Endothelial cell of umbilical vein (primary cell): ENCODE results near the gene FECH. TPM values are rescaled to one million over a fixed set of nuclear protein-coding genes. Genes with fewer than 3 reads are reported as not detected.
"Not testable (repeated sequence)": the region's sequence is repeated elsewhere in the genome, so short reads cannot be mapped to it uniquely, and the experiment has no call there.

Source experiments
- BruUV-seq: library from RNA; stranded (reverse); fragments of 400-500 nt; replicated peaks from 2 replicates; lab custom pipeline; 2021; lab: Mats Ljungman, UMichigan
- CTCF ChIA-PET: fragments of 300-600, 350-600 bp; sonication (Branson Sonifier 250); formaldehyde crosslinking; loops from one replicate; lab custom pipeline; 2021; ENCODE audit warnings: antibody characterized with exemption, inconsistent platforms; lab: Charles Lee
- POLR2A ChIA-PET: fragments of 300-600, 350-600 bp; sonication (Branson Sonifier 250); formaldehyde crosslinking; loops from one replicate; lab custom pipeline; 2021; ENCODE audit warnings: antibody characterized with exemption, inconsistent platforms; lab: Charles Lee
- DNase-seq: peaks from one replicate; pipeline ENCODE4 v3.0.0-alpha.2; 2011; ENCODE audit warnings: low read depth, low spot score
- FAIRE-seq: peaks from 2 replicates; lab custom pipeline; 2011; peaks lifted over from hg19 to GRCh38; lab: Jason Lieb, UNC
- H2AFZ ChIP-seq: 2 replicates; pipeline ENCODE4 v1.6.0; 2012; ENCODE audit warnings: low read depth, low read length, control low read depth, inconsistent platforms
- H3K27ac ChIP-seq: 2 replicates; pipeline ENCODE4 v1.5.1; 2011; ENCODE audit warnings: low read depth, mild to moderate bottlenecking, control low read depth, low read length, moderate library complexity; ENCODE audit not compliant: insufficient read depth
- H3K27me3 ChIP-seq, 2 experiments: 2 replicates each; pipeline versions ENCODE4 v1.6.0 to v1.6.1; 2011; ENCODE audit warnings: low read length in 2 of 2, mixed read lengths in 1 of 2; ENCODE audit not compliant: control insufficient read depth in 2 of 2, insufficient read depth in 2 of 2
- H3K36me3 ChIP-seq, 2 experiments: 2 replicates in 1 of 2; 3 replicates in 1 of 2; pipeline ENCODE4 v1.5.1; 2011; ENCODE audit warnings: low read length in 2 of 2, mild to moderate bottlenecking in 1 of 2, moderate library complexity in 1 of 2; ENCODE audit not compliant: control insufficient read depth in 2 of 2, insufficient read depth in 2 of 2; ENCODE audit errors: extremely low read depth in 1 of 2
- H3K4me1 ChIP-seq: 3 replicates; pipeline ENCODE4 v1.5.1; 2011; ENCODE audit warnings: mild to moderate bottlenecking, low read length; ENCODE audit not compliant: control insufficient read depth, insufficient read depth; ENCODE audit errors: extremely low read depth
- H3K4me2 ChIP-seq: 2 replicates; pipeline ENCODE4 v1.6.1; 2011; ENCODE audit warnings: low read length, control low read depth, mixed read lengths; ENCODE audit not compliant: insufficient read depth
- H3K4me3 ChIP-seq, 3 experiments: fragments of 200-600 bp in 1 of 3; sonication (generic), shearing (Covaris generic) in 1 of 3; replicated peaks in 1 of 3; 2 replicates each; pipeline ENCODE4 v1.5.1; 2011 to 2016; ENCODE audit warnings: control low read depth in 3 of 3, low read length in 3 of 3, mild to moderate bottlenecking in 2 of 3, inconsistent platforms in 1 of 3, low read depth in 1 of 3, moderate library complexity in 1 of 3; ENCODE audit not compliant: insufficient read depth in 1 of 3
- H3K79me2 ChIP-seq: 2 replicates; pipeline ENCODE4 v1.6.0; 2012; ENCODE audit warnings: low read length, inconsistent platforms; ENCODE audit not compliant: control insufficient read depth, insufficient read depth
- H3K9ac ChIP-seq: replicated peaks from 2 replicates; pipeline ENCODE3; 2011; ENCODE audit warnings: low read length, control low read depth; ENCODE audit not compliant: insufficient read depth; ENCODE audit errors: extremely low read depth
- H3K9me1 ChIP-seq: replicated peaks from 3 replicates; pipeline ENCODE4 v1.6.0; 2011; ENCODE audit warnings: mild to moderate bottlenecking, low read length; ENCODE audit not compliant: control insufficient read depth, insufficient read depth; ENCODE audit errors: extremely low read depth
- H3K9me3 ChIP-seq: replicated peaks from 2 replicates; pipeline ENCODE4 v1.5.1; 2012; ENCODE audit warnings: low read length, inconsistent platforms; ENCODE audit not compliant: control insufficient read depth, insufficient read depth
- H4K20me1 ChIP-seq: replicated peaks from 2 replicates; pipeline ENCODE3; 2011; ENCODE audit warnings: mild to moderate bottlenecking, low read length; ENCODE audit not compliant: control insufficient read depth, insufficient read depth; ENCODE audit errors: extremely low read depth
- CTCF ChIP-seq, 2 donors: IDR thresholded peaks; 1 replicate in 1 of 2; 2 replicates in 1 of 2; pipeline ENCODE4 v1.5.1; 2011; ENCODE audit warnings: low read length in 2 of 2, mild to moderate bottlenecking in 2 of 2, moderate library complexity in 2 of 2, control low read depth in 1 of 2, inconsistent platforms in 1 of 2, low read depth in 1 of 2; ENCODE audit not compliant: insufficient read depth in 1 of 2; ENCODE audit errors: extremely low read depth in 1 of 2
- EZH2 ChIP-seq: IDR thresholded peaks from 2 replicates; pipeline ENCODE4 v1.6.1; 2012; ENCODE audit warnings: borderline replicate concordance, low read depth, mild to moderate bottlenecking, moderate library complexity, low read length, inconsistent platforms; ENCODE audit not compliant: severe bottlenecking
- FOS ChIP-seq: IDR thresholded peaks from 2 replicates; pipeline ENCODE4 v1.6.1; 2011; ENCODE audit warnings: mild to moderate bottlenecking, low read length, moderate library complexity, borderline replicate concordance; ENCODE audit not compliant: insufficient read depth
- GATA2 ChIP-seq: IDR thresholded peaks from 2 replicates; pipeline ENCODE4 v1.7.0; 2011; ENCODE audit warnings: low read depth, mild to moderate bottlenecking, moderate library complexity, mixed read lengths, low read length; ENCODE audit not compliant: insufficient read length, insufficient read depth
- JUN ChIP-seq: IDR thresholded peaks from 2 replicates; pipeline ENCODE4 v1.6.1; 2011; ENCODE audit warnings: borderline replicate concordance, low read depth; ENCODE audit not compliant: insufficient read length, insufficient read depth
- MAX ChIP-seq: IDR thresholded peaks from 2 replicates; pipeline ENCODE4 v1.6.1; 2011; ENCODE audit not compliant: insufficient read depth, insufficient read length
- MYC ChIP-seq: IDR thresholded peaks from one replicate; pipeline ENCODE4 v1.6.1; 2011; ENCODE audit warnings: mild to moderate bottlenecking, low read depth, low read length
- POLR2A ChIP-seq: IDR thresholded peaks from 2 replicates; pipeline ENCODE4 v1.6.1; 2012; ENCODE audit warnings: low read depth, mild to moderate bottlenecking, control low read depth, low read length
- POLR2AphosphoS5 ChIP-seq: IDR thresholded peaks from 2 replicates; pipeline ENCODE4 v1.6.1; 2012; ENCODE audit warnings: low read depth, mild to moderate bottlenecking, control low read depth, low read length, moderate library complexity; ENCODE audit not compliant: insufficient read depth
- dilution Hi-C: fragments of 300-500 bp; cut with MboI; formaldehyde crosslinking; loops from one replicate; pipeline ENCODE4 v1.15.0; 2019; ENCODE audit warnings: low sequenced_read_pairs; ENCODE audit not compliant: extremely low pct_ligation_motif_present
- intact Hi-C: fragments of 100-400 bp; cut with micrococcal nuclease; formaldehyde crosslinking; loops from one replicate; pipeline ENCODE4 v1.10.0; 2022
- polyA plus RNA-seq, 4 experiments: library from polyadenylated mRNA; depleted of rRNA in 3 of 4; stranded (reverse) in 3 of 4; unstranded in 1 of 4; fragments of >200 nt; gene quantifications; 2 replicates each; pipeline versions ENCODE4 v1.2.1 to v1.2.3, GENCODE V29; 2011 to 2012; ENCODE audit warnings: missing spikeins in 1 of 4
- total RNA-seq: library from RNA; stranded (reverse); gene quantifications from 2 replicates; pipeline ENCODE4 v1.2.3, GENCODE V29; 2021

Gene FECH
- total and polyA plus RNA-seq, 2 donors (not counting 3 experiments of a cell fraction or from before 2014, with no cell fraction given) = 25.3 to 27.9 TPM

DNA sequence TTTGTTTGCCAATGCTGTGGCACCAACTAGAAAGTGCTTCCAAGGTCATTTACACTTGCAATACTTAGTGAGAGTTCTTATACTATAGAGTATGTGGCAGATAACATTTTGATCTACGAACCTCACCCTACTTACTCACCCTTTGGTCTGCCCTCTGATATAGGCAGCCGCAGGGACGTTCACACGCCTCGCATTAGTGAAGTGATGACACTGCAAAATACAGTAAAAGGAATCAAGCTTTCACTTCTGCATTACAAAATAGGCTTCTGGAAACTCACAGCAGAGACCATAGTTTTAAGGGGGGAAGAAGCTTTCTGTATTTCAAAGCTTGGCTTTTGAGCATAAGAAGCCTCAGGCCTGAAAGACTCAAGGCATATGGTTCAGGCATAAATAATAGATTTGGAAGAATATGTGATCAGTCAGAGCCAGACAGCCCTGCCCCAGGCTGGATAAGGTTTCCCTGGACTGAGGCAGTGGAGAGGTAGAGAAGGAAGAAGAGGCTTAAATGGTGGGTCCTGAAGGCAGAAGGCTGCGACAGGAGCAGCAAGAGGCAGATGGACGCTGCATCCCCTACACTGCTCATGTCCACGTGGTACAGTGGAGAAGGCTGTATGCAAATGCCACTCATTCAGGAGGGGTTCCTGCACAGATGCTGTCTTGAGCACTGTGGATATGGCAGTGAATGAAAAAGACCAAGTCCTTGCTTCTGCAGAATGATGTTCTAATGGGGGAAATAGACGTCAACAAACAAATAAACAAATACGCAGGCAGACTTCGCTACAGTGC, 63.1 kb downstream of the FECH start:
- Histone ChIP-seq H3K9me1 (no peaks in the 10 kb centered on the region), H3K27ac (no peak overlapping the region), H3K4me2 (no peak overlapping the region), H3K79me2 (no peaks in the 10 kb centered on the region), H3K9ac (no peak overlapping the region), H3K36me3 (no peaks in the 10 kb centered on the region), H3K4me3 (no peak overlapping the region), H2AFZ (no peak overlapping the region), H3K4me1 (no peaks in the 10 kb centered on the region), H4K20me1 (no peaks in the 10 kb centered on the region), H3K9me3 (no peaks in the 10 kb centered on the region), H3K27me3 (peaks cover under 1 to 4% of the 10 kb centered on the region in 2 experiments)
- ChIA-PET CTCF (interaction anchor here (1.0 kb wide), 1 partner anchor 8 kb away, joined by 4 read pairs; no protein-coding TSS in a partner anchor), POLR2A (no interaction called here)
- TF ChIP-seq POLR2AphosphoS5 = no peak
- no peak for TF ChIP-seq MYC
- TF ChIP-seq GATA2 = no peak
- TF ChIP-seq POLR2A = no peak
- no peak for TF ChIP-seq EZH2
- TF ChIP-seq MAX = no peak
- TF ChIP-seq JUN = no peak
- TF ChIP-seq CTCF (IDR thresholded peaks at IDR 0.05; ENCODE audit: extremely low read depth in 1 of 2, insufficient read depth in 1 of 2, low read depth in 1 of 2, low read length in 2 of 2) = no peak
- no peak for TF ChIP-seq FOS
- intact Hi-C loops (no loop called here), dilution Hi-C loops (no loop called here)
- FAIRE-seq (no peak), DNase-seq (no peak)
- BruUV-seq = no TSS peak

DNA sequence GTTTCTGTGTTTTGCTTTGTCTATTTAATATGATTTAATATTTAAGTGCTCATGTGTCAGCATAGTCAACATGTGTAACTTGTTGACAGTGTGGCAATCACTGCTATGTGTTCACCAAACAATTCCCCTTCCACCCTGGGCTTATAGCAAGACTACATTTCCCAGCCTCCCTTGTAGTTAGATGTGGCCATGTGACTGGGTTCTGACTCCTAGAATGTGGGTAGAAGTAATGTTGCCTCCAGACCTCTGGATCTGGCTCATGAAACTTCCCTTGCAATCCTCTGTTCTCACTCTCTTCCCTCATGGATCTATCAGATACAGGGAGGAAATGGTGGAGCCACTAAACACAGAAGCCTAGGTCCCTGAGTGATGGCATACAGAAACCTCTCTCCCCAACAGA, 64.2 kb downstream of the FECH start:
- H3K9me3 ChIP-seq, H3K4me3 ChIP-seq, H3K9ac ChIP-seq, H3K27ac ChIP-seq, POLR2A ChIA-PET, intact Hi-C loops, DNase-seq, H3K4me2 ChIP-seq, H4K20me1 ChIP-seq, H3K4me1 ChIP-seq, H3K27me3 ChIP-seq, H3K9me1 ChIP-seq, H3K79me2 ChIP-seq, dilution Hi-C loops, H3K36me3 ChIP-seq, H2AFZ ChIP-seq, CTCF ChIA-PET, BruUV-seq: not testable (repeated sequence)
- FAIRE-seq = peak; percentile 38
